Liver (tissue), 9 donors: ENCODE measurements around the gene HCFC1R1. TPM values are rescaled to one million over a fixed set of nuclear protein-coding genes. Genes with fewer than 3 reads are reported as not detected.

Experiments used
- DNase-seq: peaks from one replicate; pipeline ENCODE4 v3.0.0-alpha.2; 2017; ENCODE audit warnings: low spot score
- H3K27ac ChIP-seq, 2 donors: one replicate each; pipeline ENCODE4 v1.7.0; 2013; ENCODE audit warnings: inconsistent platforms in 2 of 2, low read length in 2 of 2, control low read depth in 1 of 2, low read depth in 1 of 2, mild to moderate bottlenecking in 1 of 2
- H3K27me3 ChIP-seq, 4 donors: one replicate each; pipeline versions ENCODE4 v1.6.1 to v1.7.0; 2013; ENCODE audit warnings: low read length in 3 of 4, inconsistent platforms in 1 of 4, mild to moderate bottlenecking in 1 of 4, moderate library complexity in 1 of 4; ENCODE audit not compliant: control insufficient read depth in 4 of 4, insufficient read depth in 4 of 4
- H3K36me3 ChIP-seq, 4 donors: one replicate each; pipeline versions ENCODE4 v1.6.1 to v1.7.0; 2013; ENCODE audit warnings: low read length in 3 of 4, mild to moderate bottlenecking in 3 of 4, low read depth in 1 of 4, moderate library complexity in 1 of 4; ENCODE audit not compliant: control insufficient read depth in 4 of 4, insufficient read depth in 3 of 4
- H3K4me1 ChIP-seq, 4 donors: one replicate each; pipeline versions ENCODE4 v1.6.1 to v1.7.0; 2013; ENCODE audit warnings: low read length in 3 of 4, mild to moderate bottlenecking in 3 of 4, moderate library complexity in 1 of 4; ENCODE audit not compliant: control insufficient read depth in 4 of 4, insufficient read depth in 4 of 4
- H3K4me3 ChIP-seq, 3 donors: one replicate each; pipeline versions ENCODE4 v1.6.1 to v1.7.0; 2013; ENCODE audit warnings: low read length in 3 of 3, control low read depth in 1 of 3, low read depth in 1 of 3, mild to moderate bottlenecking in 1 of 3
- H3K9ac ChIP-seq, 2 donors: one replicate each; pipeline ENCODE4 v1.7.0; 2013; ENCODE audit warnings: low read length in 2 of 2, mild to moderate bottlenecking in 2 of 2, moderate library complexity in 2 of 2, control low read depth in 1 of 2, low read depth in 1 of 2
- H3K9me3 ChIP-seq, 4 donors: one replicate each; pipeline versions ENCODE4 v1.6.1 to v1.7.0; 2013; ENCODE audit warnings: low read length in 3 of 4; ENCODE audit not compliant: control insufficient read depth in 4 of 4
- CTCF ChIP-seq: fragments of 150-350 bp; IDR thresholded peaks from 2 replicates; pipeline ENCODE4 v1.5.1; 2017; ENCODE audit warnings: improper control_type of control experiment, low read depth, low read length; ENCODE audit not compliant: missing input control
- EGR1 ChIP-seq, 2 donors: IDR thresholded peaks; 2 replicates each; pipeline ENCODE4 v1.6.1; 2016 to 2018; ENCODE audit warnings: antibody characterized with exemption in 2 of 2, low read depth in 2 of 2
- FOXA1 ChIP-seq: IDR thresholded peaks from 2 replicates; pipeline ENCODE4 v1.6.1; 2016; ENCODE audit warnings: antibody characterized with exemption
- FOXA2 ChIP-seq: IDR thresholded peaks from 2 replicates; pipeline ENCODE4 v1.6.1; 2016; ENCODE audit warnings: antibody characterized with exemption
- GABPA ChIP-seq, 2 donors: IDR thresholded peaks in 1 of 2; conservative IDR thresholded peaks in 1 of 2; 2 replicates each; pipeline ENCODE4 v1.6.1; 2016; ENCODE audit warnings: antibody characterized with exemption in 2 of 2, mild to moderate bottlenecking in 1 of 2, moderate library complexity in 1 of 2
- HNF4A ChIP-seq, 2 donors: conservative IDR thresholded peaks; 2 replicates each; pipeline ENCODE4 v1.6.1; 2016; ENCODE audit warnings: antibody characterized with exemption in 2 of 2, mild to moderate bottlenecking in 2 of 2
- HNF4G ChIP-seq: IDR thresholded peaks from 2 replicates; pipeline ENCODE4 v1.6.1; 2016; ENCODE audit warnings: antibody characterized with exemption
- JUND ChIP-seq, 2 donors: IDR thresholded peaks; 2 replicates each; pipeline ENCODE4 v1.6.1; 2016; ENCODE audit warnings: antibody characterized with exemption in 2 of 2
- NR2F2 ChIP-seq: IDR thresholded peaks from 2 replicates; pipeline ENCODE4 v1.6.1; 2016; ENCODE audit warnings: antibody characterized with exemption
- RAD21 ChIP-seq, 2 donors: IDR thresholded peaks; 2 replicates each; pipeline ENCODE4 v1.6.1; 2016; ENCODE audit warnings: antibody characterized with exemption in 2 of 2, mild to moderate bottlenecking in 2 of 2
- REST ChIP-seq: IDR thresholded peaks from 2 replicates; pipeline ENCODE4 v1.6.1; 2016; ENCODE audit warnings: antibody characterized with exemption, mild to moderate bottlenecking
- RXRA ChIP-seq, 2 donors: IDR thresholded peaks; 2 replicates each; pipeline ENCODE4 v1.6.1; 2017 to 2018; ENCODE audit warnings: antibody characterized with exemption in 2 of 2, mild to moderate bottlenecking in 1 of 2
- SP1 ChIP-seq: IDR thresholded peaks from 2 replicates; pipeline ENCODE4 v1.6.1; 2018; ENCODE audit warnings: antibody characterized with exemption, mild to moderate bottlenecking
- TAF1 ChIP-seq: conservative IDR thresholded peaks from 2 replicates; pipeline ENCODE4 v1.6.1; 2016; ENCODE audit warnings: antibody characterized with exemption, mild to moderate bottlenecking
- YY1 ChIP-seq: IDR thresholded peaks from 2 replicates; pipeline ENCODE4 v1.6.1; 2016; ENCODE audit warnings: antibody characterized with exemption, mild to moderate bottlenecking
- ZBTB33 ChIP-seq: IDR thresholded peaks from 2 replicates; pipeline ENCODE4 v1.6.1; 2016; ENCODE audit warnings: antibody characterized with exemption
- WGBS: extraction: QIAGEN DNeasy Blood & Tissue Kit; methylation state at CpG from one replicate; pipeline ENCODE4 v1.1.7; 2013; 5-methylcytosine and 5-hydroxymethylcytosine counted together
- polyA plus RNA-seq, 2 donors: library from polyadenylated mRNA; stranded (reverse) in 1 of 2; unstranded in 1 of 2; fragments of 200-250 nt in 1 of 2; fragments of >200 nt in 1 of 2; fragmentation: Nextera tagmentation in 1 of 2; extraction: Ambion mirVana in 1 of 2; gene quantifications; one replicate each; pipeline versions ENCODE4 v1.2.1 to v1.2.3, GENCODE V29; 2013 to 2015
- total RNA-seq, 2 donors: library from RNA; depleted of rRNA; stranded (reverse); fragments of >200 nt; gene quantifications; one replicate each; pipeline ENCODE4 v1.2.3, GENCODE V29; 2014
- TF ChIP-seq, protein P1 (sequence below): IDR thresholded peaks from 2 replicates; pipeline ENCODE4 v1.6.1; 2016; ENCODE audit warnings: antibody characterized with exemption
- donor health status: healthy.
- donor health status: healthy.
- donor health status: healthy.
- donor health status: healthy.
- donor health status: healthy.

HCFC1R1 gene
- total and polyA plus RNA-seq, 4 donors: 1.4 to 17.6 (median 9.2) TPM

DNA sequence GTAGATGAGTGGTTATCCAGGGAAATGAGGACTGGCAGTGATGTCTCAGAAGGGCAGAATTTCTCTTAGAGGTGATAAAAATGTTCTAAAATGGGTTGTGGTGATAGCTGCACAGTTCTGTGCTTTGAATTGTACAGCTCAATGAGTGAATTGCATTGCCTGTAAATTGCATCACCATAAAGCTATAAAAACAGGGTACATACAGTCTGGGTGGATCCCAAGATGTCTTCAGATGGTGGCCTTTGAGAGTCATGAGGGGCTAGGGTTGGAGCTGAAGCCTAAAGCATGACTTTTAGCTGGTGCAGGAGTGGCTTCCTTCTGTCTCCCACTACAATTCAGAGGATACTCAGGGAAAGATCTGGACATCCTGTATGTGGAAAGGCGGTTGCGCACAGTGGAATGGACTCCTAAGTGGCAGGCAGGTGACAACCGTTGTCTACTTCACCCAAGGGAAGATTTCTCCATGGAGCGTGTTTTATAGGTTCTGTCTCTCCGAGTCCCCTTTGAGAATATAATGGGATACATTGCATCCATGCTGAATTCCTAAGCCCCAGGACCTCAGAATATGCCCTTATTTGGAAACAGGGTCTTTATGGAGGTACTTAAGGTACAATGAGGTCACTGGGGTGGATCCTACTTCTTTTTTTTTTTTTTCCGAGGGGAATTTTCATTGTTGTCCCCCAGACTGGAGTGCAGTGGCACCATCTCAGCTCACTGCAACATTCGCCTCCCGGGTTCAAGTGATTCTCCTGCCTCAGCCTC, 40.1 kb upstream of the HCFC1R1 start:
- WGBS: 96% methylated on average over 8 of the region's 8 CpGs
- no peaks in the 10 kb centered on the region for H3K9me3 ChIP-seq
- peaks cover 0 to 5% (median 1%) of the 10 kb centered on the region in 4 donors for H3K36me3 ChIP-seq
- no peaks in the 10 kb centered on the region for H3K27me3 ChIP-seq
- no peak for TF ChIP-seq RAD21 (IDR thresholded peaks at IDR 0.05)
- no peak for TF ChIP-seq ZBTB33
- TF ChIP-seq EGR1 (IDR thresholded peaks at IDR 0.05; ENCODE audit: low read depth in 2 of 2): no peak
- no peak for TF ChIP-seq REST
- no peak for TF ChIP-seq SP1
- TF ChIP-seq TAF1: no peak
- no peak for TF ChIP-seq HNF4A (conservative IDR thresholded peaks at IDR 0.05)
- TF ChIP-seq CTCF: no peak
- no peak for TF ChIP-seq FOXA1
- TF ChIP-seq HNF4G: no peak
- no peak for TF ChIP-seq NR2F2
- TF ChIP-seq YY1: no peak
- TF ChIP-seq, protein P1, sequence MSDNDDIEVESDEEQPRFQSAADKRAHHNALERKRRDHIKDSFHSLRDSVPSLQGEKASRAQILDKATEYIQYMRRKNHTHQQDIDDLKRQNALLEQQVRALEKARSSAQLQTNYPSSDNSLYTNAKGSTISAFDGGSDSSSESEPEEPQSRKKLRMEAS: no peak
- no peak for TF ChIP-seq FOXA2
- no peak for TF ChIP-seq RXRA (IDR thresholded peaks at IDR 0.05)
- TF ChIP-seq JUND (IDR thresholded peaks at IDR 0.05): no peak
- TF ChIP-seq GABPA (IDR thresholded peaks at IDR 0.05 in 1 of 2, conservative IDR thresholded peaks at IDR 0.05 in 1 of 2): no peak
- peaks cover 6 to 22% (median 16%) of the 10 kb centered on the region in 4 donors for H3K4me1 ChIP-seq
- no peak overlapping the region for H3K9ac ChIP-seq
- H3K27ac ChIP-seq: no peak overlapping the region
- DNase-seq: no peak
- H3K4me3 ChIP-seq: no peak overlapping the region
